HEK293 (cell line): Measurements from ENCODE around the gene TBC1D24.

Experiments used
- CTCF ChIA-PET: fragments of 350-600 bp; formaldehyde crosslinking; extraction: SDS; loops from one replicate; lab custom pipeline; 2021; ENCODE audit warnings: antibody characterized with exemption; lab: Yijun Ruan, JAX
- POLR2A ChIA-PET: fragments of 300-600 bp; formaldehyde crosslinking; extraction: SDS; loops from one replicate; lab custom pipeline; 2020; ENCODE audit warnings: antibody characterized with exemption, inconsistent platforms; lab: Yijun Ruan, JAX
- H3K27ac ChIP-seq: fragments of 200-500 bp; sonication (Bioruptor generic); 2 replicates; pipeline ENCODE4 v1.5.1; 2014; ENCODE audit warnings: low read depth, low read length, control low read depth, inconsistent platforms; ENCODE audit errors: extremely low read depth
- H3K36me3 ChIP-seq, 2 experiments: fragments of 200-500 bp in 1 of 2; sonication (Bioruptor generic) in 1 of 2; 1 replicate in 1 of 2; 2 replicates in 1 of 2; pipeline ENCODE4 v1.5.1; 2014 to 2017; ENCODE audit warnings: inconsistent platforms in 2 of 2, low read length in 2 of 2; ENCODE audit not compliant: control insufficient read depth in 2 of 2, insufficient read depth in 1 of 2
- H3K4me1 ChIP-seq: fragments of 200-500 bp; sonication (Bioruptor generic); 2 replicates; pipeline ENCODE4 v1.5.1; 2014; ENCODE audit warnings: mild to moderate bottlenecking, low read length, inconsistent platforms; ENCODE audit not compliant: control insufficient read depth, insufficient read depth
- H3K4me3 ChIP-seq: 2 replicates; pipeline ENCODE4 v1.5.1; 2011; ENCODE audit warnings: low read depth, mild to moderate bottlenecking, control low read depth, low read length, moderate library complexity
- H3K9me3 ChIP-seq: fragments of 200-500 bp; sonication (Bioruptor generic); 2 replicates; pipeline ENCODE4 v1.5.1; 2014; ENCODE audit warnings: low read depth, low read length, inconsistent platforms; ENCODE audit not compliant: control insufficient read depth, insufficient read depth
- GLIS2 ChIP-seq: fragments of 450-650 bp; formaldehyde crosslinking; IDR thresholded peaks from 2 replicates; pipeline ENCODE4 v1.5.1; 2016; ENCODE audit warnings: missing biosample characterization, missing genetic modification characterization
- HOXD13 ChIP-seq: sonication (generic); formaldehyde crosslinking; IDR thresholded peaks from 2 replicates; pipeline ENCODE4 v1.8.0; 2022; ENCODE audit warnings: missing genetic modification reagents, borderline replicate concordance
- KLF17 ChIP-seq: fragments of 450-650 bp; formaldehyde crosslinking; IDR thresholded peaks from 2 replicates; pipeline ENCODE4 v1.5.1; 2016; ENCODE audit warnings: missing biosample characterization, missing genetic modification characterization
- KLF9 ChIP-seq: fragments of 450-650 bp; formaldehyde crosslinking; IDR thresholded peaks from 2 replicates; pipeline ENCODE4 v1.5.1; 2016; ENCODE audit warnings: missing biosample characterization, missing genetic modification characterization, low read depth
- MZF1 ChIP-seq: fragments of 450-650 bp; formaldehyde crosslinking; IDR thresholded peaks from 2 replicates; pipeline ENCODE4 v1.5.1; 2017; ENCODE audit warnings: missing biosample characterization, missing genetic modification characterization, borderline replicate concordance
- SCRT2 ChIP-seq: fragments of 450-650 bp; formaldehyde crosslinking; IDR thresholded peaks from 2 replicates; pipeline ENCODE4 v1.5.1; 2016; ENCODE audit warnings: missing biosample characterization, missing genetic modification characterization
- SP2 ChIP-seq: fragments of 450-650 bp; formaldehyde crosslinking; IDR thresholded peaks from 2 replicates; pipeline ENCODE4 v1.5.1; 2016; ENCODE audit warnings: missing biosample characterization, missing genetic modification characterization
- TSHZ1 ChIP-seq: fragments of 450-650 bp; formaldehyde crosslinking; IDR thresholded peaks from 2 replicates; pipeline ENCODE4 v1.5.1; 2016; ENCODE audit warnings: missing biosample characterization, missing genetic modification characterization, borderline replicate concordance
- ZBTB10 ChIP-seq: fragments of 450-650 bp; formaldehyde crosslinking; IDR thresholded peaks from 2 replicates; pipeline ENCODE4 v1.5.1; 2016; ENCODE audit warnings: missing biosample characterization, missing genetic modification characterization
- ZBTB21 ChIP-seq: fragments of 450-650 bp; formaldehyde crosslinking; IDR thresholded peaks from 2 replicates; pipeline ENCODE4 v1.5.1; 2017; ENCODE audit warnings: missing biosample characterization, missing genetic modification characterization
- ZBTB8A ChIP-seq: fragments of 450-650 bp; formaldehyde crosslinking; IDR thresholded peaks from 2 replicates; pipeline ENCODE4 v1.5.1; 2016; ENCODE audit warnings: missing biosample characterization, missing genetic modification characterization
- ZNF146 ChIP-seq: fragments of 450-650 bp; formaldehyde crosslinking; IDR thresholded peaks from 2 replicates; pipeline ENCODE4 v1.5.1; 2016; ENCODE audit warnings: missing biosample characterization, missing genetic modification characterization
- ZNF169 ChIP-seq: fragments of 450-650 bp; formaldehyde crosslinking; IDR thresholded peaks from 2 replicates; pipeline ENCODE4 v1.5.1; 2016; ENCODE audit warnings: missing biosample characterization, missing genetic modification characterization
- ZNF214 ChIP-seq: fragments of 450-650 bp; formaldehyde crosslinking; IDR thresholded peaks from 2 replicates; pipeline ENCODE4 v1.5.1; 2017; ENCODE audit warnings: missing biosample characterization, mild to moderate bottlenecking, missing genetic modification characterization, borderline replicate concordance
- ZNF514 ChIP-seq: fragments of 450-650 bp; formaldehyde crosslinking; IDR thresholded peaks from 2 replicates; pipeline ENCODE4 v1.5.1; 2016; ENCODE audit warnings: missing biosample characterization, missing genetic modification characterization
- ZNF629 ChIP-seq: fragments of 450-650 bp; formaldehyde crosslinking; IDR thresholded peaks from 2 replicates; pipeline ENCODE4 v1.5.1; 2017; ENCODE audit warnings: missing biosample characterization, missing genetic modification characterization
- ZNF677 ChIP-seq: fragments of 450-650 bp; IDR thresholded peaks from 2 replicates; pipeline ENCODE4 v1.5.0; 2018; ENCODE audit warnings: missing biosample characterization, mild to moderate bottlenecking, missing genetic modification characterization, moderate library complexity
- TF ChIP-seq, protein P1 (sequence below): fragments of 450-650 bp; formaldehyde crosslinking; IDR thresholded peaks from 2 replicates; pipeline ENCODE4 v1.5.1; 2016; ENCODE audit warnings: missing biosample characterization, missing genetic modification characterization, low read depth
- TF ChIP-seq, protein P2 (sequence below): fragments of 450-650 bp; formaldehyde crosslinking; IDR thresholded peaks from 2 replicates; pipeline ENCODE4 v1.5.1; 2017; ENCODE audit warnings: missing biosample characterization, missing genetic modification characterization
- TF ChIP-seq, protein P3 (sequence below): fragments of 450-650 bp; formaldehyde crosslinking; optimal IDR thresholded peaks from 2 replicates; pipeline ENCODE3; 2016; ENCODE audit warnings: missing biosample characterization, mild to moderate bottlenecking, missing genetic modification characterization

Gene TBC1D24

DNA sequence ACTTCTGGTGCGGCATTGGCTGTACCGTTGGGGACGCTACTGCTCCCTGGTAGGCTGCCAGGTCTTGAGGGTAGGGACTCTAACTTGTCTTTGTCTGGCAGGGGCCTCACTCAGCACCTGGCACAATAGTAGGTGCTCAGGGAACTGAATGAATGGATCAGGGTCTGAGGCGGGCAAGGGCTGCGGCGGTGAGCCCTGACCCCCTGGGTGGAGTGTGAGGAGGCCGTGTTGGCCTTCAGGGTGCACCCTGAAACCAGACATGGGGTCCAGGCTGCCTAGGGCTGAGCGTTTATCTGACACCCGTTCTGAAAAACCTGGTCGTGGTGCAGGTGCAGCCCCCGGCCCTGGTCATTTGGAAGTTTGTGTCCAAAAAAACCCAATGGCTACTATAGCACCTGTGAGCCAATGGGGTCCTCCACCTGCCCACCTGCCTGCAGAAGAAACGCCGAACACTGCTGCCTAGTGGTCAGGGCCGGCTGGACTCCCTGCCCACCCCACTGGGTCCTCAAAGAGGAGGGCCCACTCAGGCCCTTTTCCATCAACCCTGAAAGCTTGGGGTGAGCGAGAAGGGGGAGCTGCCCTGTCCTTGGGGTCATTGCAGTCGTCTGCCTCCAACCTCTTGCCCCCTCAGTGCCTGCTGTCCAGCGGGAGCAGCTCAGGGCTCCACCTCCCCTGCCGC, 33.9 kb downstream of the TBC1D24 start:
- TF ChIP-seq ZBTB10 (tag by site-specific recombination) (no peak), ZNF214 (tag by site-specific recombination) (no peak), SP2 (tag by site-specific recombination) (no peak), ZBTB8A (tag by site-specific recombination) (no peak), ZNF169 (tag by site-specific recombination) (no peak), TSHZ1 (tag by site-specific recombination) (no peak), ZNF514 (tag by site-specific recombination) (no peak), ZNF677 (tag by site-specific recombination) (no peak)
- H3K27ac ChIP-seq, result no peak overlapping the region
- POLR2A ChIA-PET, result no interaction called here

GRCh38 chr16:2511128-2511800, 36.3 kb downstream of the TBC1D24 start:
- ChIA-PET POLR2A (interaction anchor here (0.8 kb wide), 1 partner anchor 356 kb away, joined by 5 read pairs; the partner anchor contains the start of gene TRAF7), CTCF (interaction anchor here (5.6 kb wide), 1 partner anchor 10 kb away, joined by 27 read pairs; no protein-coding TSS in a partner anchor)
- H3K9me3 ChIP-seq, result no peaks in the 10 kb centered on the region
- no peaks in the 10 kb centered on the region; the same call in 1 of the 2 replicates for H3K4me1 ChIP-seq
- peaks cover 0 to 2% of the 10 kb centered on the region in 2 experiments; a peak in 2 of 3 replicates for H3K36me3 ChIP-seq
- no peak overlapping the region for H3K27ac ChIP-seq
- no peak overlapping the region for H3K4me3 ChIP-seq
- TF ChIP-seq, protein P1, sequence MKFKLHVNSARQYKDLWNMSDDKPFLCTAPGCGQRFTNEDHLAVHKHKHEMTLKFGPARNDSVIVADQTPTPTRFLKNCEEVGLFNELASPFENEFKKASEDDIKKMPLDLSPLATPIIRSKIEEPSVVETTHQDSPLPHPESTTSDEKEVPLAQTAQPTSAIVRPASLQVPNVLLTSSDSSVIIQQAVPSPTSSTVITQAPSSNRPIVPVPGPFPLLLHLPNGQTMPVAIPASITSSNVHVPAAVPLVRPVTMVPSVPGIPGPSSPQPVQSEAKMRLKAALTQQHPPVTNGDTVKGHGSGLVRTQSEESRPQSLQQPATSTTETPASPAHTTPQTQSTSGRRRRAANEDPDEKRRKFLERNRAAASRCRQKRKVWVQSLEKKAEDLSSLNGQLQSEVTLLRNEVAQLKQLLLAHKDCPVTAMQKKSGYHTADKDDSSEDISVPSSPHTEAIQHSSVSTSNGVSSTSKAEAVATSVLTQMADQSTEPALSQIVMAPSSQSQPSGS (tag by site-specific recombination), result peak; percentile 44
- peak; percentile 75 for TF ChIP-seq ZBTB21 (tag by site-specific recombination)
- TF ChIP-seq, protein P2, sequence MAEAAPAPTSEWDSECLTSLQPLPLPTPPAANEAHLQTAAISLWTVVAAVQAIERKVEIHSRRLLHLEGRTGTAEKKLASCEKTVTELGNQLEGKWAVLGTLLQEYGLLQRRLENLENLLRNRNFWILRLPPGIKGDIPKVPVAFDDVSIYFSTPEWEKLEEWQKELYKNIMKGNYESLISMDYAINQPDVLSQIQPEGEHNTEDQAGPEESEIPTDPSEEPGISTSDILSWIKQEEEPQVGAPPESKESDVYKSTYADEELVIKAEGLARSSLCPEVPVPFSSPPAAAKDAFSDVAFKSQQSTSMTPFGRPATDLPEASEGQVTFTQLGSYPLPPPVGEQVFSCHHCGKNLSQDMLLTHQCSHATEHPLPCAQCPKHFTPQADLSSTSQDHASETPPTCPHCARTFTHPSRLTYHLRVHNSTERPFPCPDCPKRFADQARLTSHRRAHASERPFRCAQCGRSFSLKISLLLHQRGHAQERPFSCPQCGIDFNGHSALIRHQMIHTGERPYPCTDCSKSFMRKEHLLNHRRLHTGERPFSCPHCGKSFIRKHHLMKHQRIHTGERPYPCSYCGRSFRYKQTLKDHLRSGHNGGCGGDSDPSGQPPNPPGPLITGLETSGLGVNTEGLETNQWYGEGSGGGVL (tag by site-specific recombination), result peak; percentile 49; the same call in 1 of the 2 replicates
- TF ChIP-seq GLIS2 (tag by site-specific recombination), result peak; percentile 40; the same call in 1 of the 2 replicates
- TF ChIP-seq MZF1 (tag by site-specific recombination), result no peak
- no peak for TF ChIP-seq HOXD13 (CRISPR knock-in tag)
- peak; percentile 15; the same call in 1 of the 2 replicates for TF ChIP-seq SCRT2 (tag by site-specific recombination)
- TF ChIP-seq, protein P3, sequence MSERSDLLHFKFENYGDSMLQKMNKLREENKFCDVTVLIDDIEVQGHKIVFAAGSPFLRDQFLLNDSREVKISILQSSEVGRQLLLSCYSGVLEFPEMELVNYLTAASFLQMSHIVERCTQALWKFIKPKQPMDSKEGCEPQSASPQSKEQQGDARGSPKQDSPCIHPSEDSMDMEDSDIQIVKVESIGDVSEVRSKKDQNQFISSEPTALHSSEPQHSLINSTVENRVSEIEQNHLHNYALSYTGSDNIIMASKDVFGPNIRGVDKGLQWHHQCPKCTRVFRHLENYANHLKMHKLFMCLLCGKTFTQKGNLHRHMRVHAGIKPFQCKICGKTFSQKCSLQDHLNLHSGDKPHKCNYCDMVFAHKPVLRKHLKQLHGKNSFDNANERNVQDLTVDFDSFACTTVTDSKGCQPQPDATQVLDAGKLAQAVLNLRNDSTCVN (tag by site-specific recombination), result peak; percentile 25
- TF ChIP-seq KLF9 (tag by site-specific recombination), result peak; percentile 71
- TF ChIP-seq ZBTB8A (tag by site-specific recombination), result 0 out of 2 replicates have a peak, but pooled peaks have one; percentile 34
- peak; percentile 93 for TF ChIP-seq ZNF629 (tag by site-specific recombination)
- no peak for TF ChIP-seq ZNF146
- peak; percentile 49; the same call in 1 of the 2 replicates for TF ChIP-seq KLF17 (tag by site-specific recombination)

More for the DNA sequence above, 33.9 kb downstream of the TBC1D24 start:
- no peak overlapping the region for H3K4me3 ChIP-seq
- H3K36me3 ChIP-seq, result no peaks in the 10 kb centered on the region; a peak in 1 of 3 replicates
- H3K9me3 ChIP-seq, result no peaks in the 10 kb centered on the region
- no peaks in the 10 kb centered on the region for H3K4me1 ChIP-seq
- CTCF ChIA-PET, result no interaction called here
